ENCODE results near the gene LAPTM5.

LAPTM5 gene

DNA sequence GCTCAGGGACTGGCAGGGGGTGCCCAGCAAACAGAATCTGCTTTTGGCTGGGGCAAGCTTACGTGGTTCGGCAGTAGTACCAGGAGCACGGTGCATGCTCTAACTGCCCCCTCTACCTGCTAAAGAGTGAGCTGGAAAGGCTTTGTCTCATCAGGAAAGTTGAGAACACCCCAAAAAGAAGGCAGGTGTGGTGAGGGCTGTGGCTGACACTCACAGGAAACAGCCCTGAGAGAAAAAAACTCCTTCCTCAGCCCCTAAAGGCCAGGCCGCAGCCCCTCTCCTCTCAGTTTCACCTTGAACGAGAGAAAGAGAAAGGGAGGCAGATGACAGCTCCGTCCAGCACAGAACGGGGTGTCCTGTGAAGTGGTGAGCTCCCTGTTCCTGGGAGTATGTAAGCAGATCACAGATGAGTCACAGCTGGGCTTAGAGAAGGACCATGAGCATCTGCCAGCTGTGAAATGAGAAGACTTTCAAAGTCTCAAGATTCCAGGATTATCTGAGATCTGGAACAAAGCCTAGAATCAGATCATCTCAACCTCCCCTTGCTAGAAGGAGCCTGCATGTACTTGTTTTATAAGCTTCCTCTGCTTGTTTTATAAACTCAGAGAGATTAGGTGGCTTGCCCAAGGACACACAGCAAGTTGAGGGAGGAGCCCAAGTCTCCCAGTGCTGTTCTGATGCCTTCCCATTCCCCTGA is 13.4 kb downstream of the LAPTM5 start:
- H2BK5ac ChIP-seq (ENCODE audit: low read depth, low read length, poor library complexity), result no peak overlapping the region
- no peaks in the 10 kb centered on the region for H3K36me3 ChIP-seq (ENCODE audit: control insufficient read depth in 1 of 2, insufficient read depth in 2 of 2, low read length in 2 of 2)
- no peak overlapping the region for H4K91ac ChIP-seq (ENCODE audit: low read depth, low read length)

GRCh38 chr1:30743584-30744059 is 14.0 kb downstream of the LAPTM5 start:
- no peak overlapping the region for H3K18ac ChIP-seq (ENCODE audit: low read length)
- H3K9ac ChIP-seq (ENCODE audit: low read length), result no peak overlapping the region
- H3K79me1 ChIP-seq (ENCODE audit: low read length), result peaks cover 2% of the 10 kb centered on the region
- no peak overlapping the region for H3K14ac ChIP-seq (ENCODE audit: low read length)
- no peak overlapping the region for H2BK12ac ChIP-seq (ENCODE audit: low read length)
- H3K4me1 ChIP-seq (ENCODE audit: control insufficient read depth in 1 of 2, insufficient read depth in 2 of 2, low read length in 2 of 2), result peaks cover 0 to 7% of the 10 kb centered on the region in 2 experiments
- H3K4ac ChIP-seq (ENCODE audit: low read depth, low read length), result no peak overlapping the region
- WGBS (ENCODE audit: extremely low coverage, insufficient coverage, insufficient read length), result no CpG with 5 or more reads among the region's 4 CpGs
- no peaks in the 10 kb centered on the region for H3K36me3 ChIP-seq (ENCODE audit: control insufficient read depth in 1 of 2, insufficient read depth in 2 of 2, low read length in 2 of 2)
- no peak overlapping the region for H2AFZ ChIP-seq (ENCODE audit: insufficient read depth, low read length, poor library complexity)
- H2BK5ac ChIP-seq (ENCODE audit: low read depth, low read length, poor library complexity), result no peak overlapping the region
- H4K12ac ChIP-seq (ENCODE audit: low read depth, low read length), result no peak overlapping the region
- H3K4me3 ChIP-seq (ENCODE audit: low read depth, low read length), result no peak overlapping the region
- no peak overlapping the region for H3K4me2 ChIP-seq (ENCODE audit: low read length)
- H2BK120ac ChIP-seq (ENCODE audit: insufficient read depth, low read length, poor library complexity), result no peak overlapping the region
- H3K9me3 ChIP-seq (ENCODE audit: insufficient read depth, low read depth, low read length), result peaks cover 2% of the 10 kb centered on the region
- peaks cover 1% of the 10 kb centered on the region for H3K79me2 ChIP-seq (ENCODE audit: control insufficient read depth, insufficient read depth, low read length, poor library complexity)
- no peak for DNase-seq
- H4K8ac ChIP-seq (ENCODE audit: low read depth, low read length), result no peak overlapping the region
- H4K91ac ChIP-seq (ENCODE audit: low read depth, low read length), result no peak overlapping the region
- peaks cover 3% of the 10 kb centered on the region for H3K27me3 ChIP-seq (ENCODE audit: insufficient read depth, low read length)
- no peak overlapping the region for H2AK5ac ChIP-seq (ENCODE audit: low read length)
- no peak overlapping the region for H3K23ac ChIP-seq (ENCODE audit: low read length)
- no peak overlapping the region for H3K27ac ChIP-seq (ENCODE audit: low read depth, low read length)

More for the DNA sequence above, 13.4 kb downstream of the LAPTM5 start:
- Histone ChIP-seq H4K12ac (ENCODE audit: low read depth, low read length) (no peak overlapping the region), H2AK5ac (ENCODE audit: low read length) (no peak overlapping the region), H3K79me1 (ENCODE audit: low read length) (peaks cover 2% of the 10 kb centered on the region), H3K79me2 (ENCODE audit: control insufficient read depth, insufficient read depth, low read length, poor library complexity) (peaks cover 1% of the 10 kb centered on the region), H2AFZ (ENCODE audit: insufficient read depth, low read length, poor library complexity) (no peak overlapping the region), H3K9me3 (ENCODE audit: insufficient read depth, low read depth, low read length) (no peaks in the 10 kb centered on the region), H3K4me3 (ENCODE audit: low read depth, low read length) (no peak overlapping the region), H4K8ac (ENCODE audit: low read depth, low read length) (no peak overlapping the region), H3K4me2 (ENCODE audit: low read length) (no peak overlapping the region), H3K4me1 (ENCODE audit: control insufficient read depth in 1 of 2, insufficient read depth in 2 of 2, low read length in 2 of 2) (peaks cover 0 to 7% of the 10 kb centered on the region in 2 experiments), H2BK120ac (ENCODE audit: insufficient read depth, low read length, poor library complexity) (no peak overlapping the region), H3K9ac (ENCODE audit: low read length) (no peak overlapping the region), H3K18ac (ENCODE audit: low read length) (no peak overlapping the region), H3K23ac (ENCODE audit: low read length) (no peak overlapping the region), H3K14ac (ENCODE audit: low read length) (no peak overlapping the region), H2BK12ac (ENCODE audit: low read length) (no peak overlapping the region), H3K27ac (ENCODE audit: low read depth, low read length) (no peak overlapping the region), H3K4ac (ENCODE audit: low read depth, low read length) (no peak overlapping the region), H3K27me3 (ENCODE audit: insufficient read depth, low read length) (peaks cover 3% of the 10 kb centered on the region)
- WGBS (ENCODE audit: extremely low coverage, insufficient coverage, insufficient read length), result no CpG with 5 or more reads among the region's 7 CpGs
- DNase-seq, result peak; percentile 25 to 77

- peaks cover 2% of the 10 kb centered on the region for H3K9me3 ChIP-seq (ENCODE audit: insufficient read depth, low read depth, low read length)
- H3K4me3 ChIP-seq (ENCODE audit: low read depth, low read length), result no peak overlapping the region
- H4K91ac ChIP-seq (ENCODE audit: low read depth, low read length), result no peak overlapping the region
- no peak overlapping the region for H3K23ac ChIP-seq (ENCODE audit: low read length)
- no peak for DNase-seq
- no peak overlapping the region for H3K18ac ChIP-seq (ENCODE audit: low read length)
- H3K27me3 ChIP-seq (ENCODE audit: insufficient read depth, low read length), result peaks cover 3% of the 10 kb centered on the region
- H3K9ac ChIP-seq (ENCODE audit: low read length), result no peak overlapping the region
- no peak overlapping the region for H3K4me2 ChIP-seq (ENCODE audit: low read length)
- H2BK120ac ChIP-seq (ENCODE audit: insufficient read depth, low read length, poor library complexity), result no peak overlapping the region
- peaks cover 0 to 2% of the 10 kb centered on the region in 2 experiments for H3K4me1 ChIP-seq (ENCODE audit: control insufficient read depth in 1 of 2, insufficient read depth in 2 of 2, low read length in 2 of 2)
- no peak overlapping the region for H2BK12ac ChIP-seq (ENCODE audit: low read length)
- H3K36me3 ChIP-seq (ENCODE audit: control insufficient read depth in 1 of 2, insufficient read depth in 2 of 2, low read length in 2 of 2), result no peaks in the 10 kb centered on the region
- no peak overlapping the region for H2BK5ac ChIP-seq (ENCODE audit: low read depth, low read length, poor library complexity)
- H4K12ac ChIP-seq (ENCODE audit: low read depth, low read length), result no peak overlapping the region
- no peak overlapping the region for H3K4ac ChIP-seq (ENCODE audit: low read depth, low read length)
- no peak overlapping the region for H4K8ac ChIP-seq (ENCODE audit: low read depth, low read length)
- no peaks in the 10 kb centered on the region for H3K79me2 ChIP-seq (ENCODE audit: control insufficient read depth, insufficient read depth, low read length, poor library complexity)
- no CpG with 5 or more reads among the region's 3 CpGs for whole genome bisulfite sequencing (ENCODE audit: extremely low coverage, insufficient coverage, insufficient read length)
- no peak overlapping the region for H2AK5ac ChIP-seq (ENCODE audit: low read length)
- H3K27ac ChIP-seq (ENCODE audit: low read depth, low read length), result no peak overlapping the region
- H3K79me1 ChIP-seq (ENCODE audit: low read length), result no peaks in the 10 kb centered on the region
- H2AFZ ChIP-seq (ENCODE audit: insufficient read depth, low read length, poor library complexity), result no peak overlapping the region
- no peak overlapping the region for H3K14ac ChIP-seq (ENCODE audit: low read length)
Measured at GRCh38 chr1:30742963-30743559, 14.5 kb downstream of the LAPTM5 start.

- Histone ChIP-seq H3K4me3 (ENCODE audit: low read depth, low read length) (no peak overlapping the region), H3K27me3 (ENCODE audit: insufficient read depth, low read length) (peaks cover 3% of the 10 kb centered on the region), H2AK5ac (ENCODE audit: low read length) (no peak overlapping the region), H3K79me2 (ENCODE audit: control insufficient read depth, insufficient read depth, low read length, poor library complexity) (no peaks in the 10 kb centered on the region), H4K12ac (ENCODE audit: low read depth, low read length) (no peak overlapping the region), H2BK5ac (ENCODE audit: low read depth, low read length, poor library complexity) (no peak overlapping the region), H3K36me3 (ENCODE audit: control insufficient read depth in 1 of 2, insufficient read depth in 2 of 2, low read length in 2 of 2) (no peaks in the 10 kb centered on the region), H4K8ac (ENCODE audit: low read depth, low read length) (no peak overlapping the region), H3K4me2 (ENCODE audit: low read length) (no peak overlapping the region), H2BK12ac (ENCODE audit: low read length) (no peak overlapping the region), H3K4ac (ENCODE audit: low read depth, low read length) (no peak overlapping the region), H3K4me1 (ENCODE audit: control insufficient read depth in 1 of 2, insufficient read depth in 2 of 2, low read length in 2 of 2) (no peaks in the 10 kb centered on the region), H3K23ac (ENCODE audit: low read length) (no peak overlapping the region), H3K18ac (ENCODE audit: low read length) (no peak overlapping the region), H3K14ac (ENCODE audit: low read length) (no peak overlapping the region), H3K79me1 (ENCODE audit: low read length) (no peaks in the 10 kb centered on the region), H3K27ac (ENCODE audit: low read depth, low read length) (no peak overlapping the region), H4K91ac (ENCODE audit: low read depth, low read length) (no peak overlapping the region), H2AFZ (ENCODE audit: insufficient read depth, low read length, poor library complexity) (no peak overlapping the region), H2BK120ac (ENCODE audit: insufficient read depth, low read length, poor library complexity) (no peak overlapping the region), H3K9ac (ENCODE audit: low read length) (no peak overlapping the region), H3K9me3 (ENCODE audit: insufficient read depth, low read depth, low read length) (peaks cover 2% of the 10 kb centered on the region)
- no CpG with 5 or more reads among the region's 11 CpGs for WGBS (ENCODE audit: extremely low coverage, insufficient coverage, insufficient read length)
- no peak for DNase-seq
Measured at GRCh38 chr1:30742300-30742962, 15.1 kb downstream of the LAPTM5 start.
